ENCODE data around the gene LRRN4. TPM values are rescaled to one million over a fixed set of nuclear protein-coding genes. Genes with fewer than 3 reads are reported as not detected.

The LRRN4 gene
- total RNA-seq, 1 donor from 2014 or later: not detected

Other genes with a start within 250 kb of the LRRN4 start
- gene CHGB, start 142.6 kb downstream of the LRRN4 start, total RNA-seq: not detected in 2 replicates
- 18.0 and 19.9 TPM in 2 replicates for gene TRMT6, start 103.5 kb downstream of the LRRN4 start, total RNA-seq
- gene MCM8, start 103.4 kb downstream of the LRRN4 start, total RNA-seq: 21.7 and 23.7 TPM in 2 replicates
- 36.5 and 38.5 TPM in 2 replicates for gene CRLS1, start 47.9 kb downstream of the LRRN4 start, total RNA-seq
- 0.07 and 0.17 TPM in 2 replicates for gene FERMT1, start 69.0 kb upstream of the LRRN4 start, total RNA-seq

Measured in T-helper 1 cell treated with Interleukin-12 subunit alpha and Interleukin-12 subunit beta and Interleukin-4 antibody, amounts not matched to agents 30 ng/mL and 1 ng/mL, for 36 hours (primary cell).